HepG2 (cell line): ENCODE data around the gene TCF25. TPM values are rescaled to one million over a fixed set of nuclear protein-coding genes. Genes with fewer than 3 reads are reported as not detected.

Source experiments
- BHLHE40 ChIP-seq: IDR thresholded peaks from 2 replicates; pipeline ENCODE4 v1.6.1; 2011; ENCODE audit warnings: low read length, improper control_type of control experiment
- CCDC6 ChIP-seq: sonication (generic); formaldehyde crosslinking; IDR thresholded peaks from 2 replicates; pipeline ENCODE4 v1.8.1; 2022; ENCODE audit warnings: mild to moderate bottlenecking, missing genetic modification reagents, moderate library complexity
- GATAD2A ChIP-seq: IDR thresholded peaks from 2 replicates; pipeline ENCODE4 v1.6.1; 2016
- HDAC1 ChIP-seq: sonication (generic); formaldehyde crosslinking; IDR thresholded peaks from 2 replicates; pipeline ENCODE4 v1.5.1; 2020; ENCODE audit warnings: mild to moderate bottlenecking, missing genetic modification reagents
- IKZF1 ChIP-seq: fragments of 450-650 bp; IDR thresholded peaks from 2 replicates; pipeline ENCODE4 v1.7.1; 2016
- MAZ ChIP-seq, 2 experiments: sonication (generic) in 1 of 2; formaldehyde crosslinking in 1 of 2; IDR thresholded peaks; 2 replicates each; pipeline versions ENCODE4 v1.5.0 to v1.6.1; 2012 to 2020; ENCODE audit warnings: low read depth in 2 of 2, mild to moderate bottlenecking in 2 of 2, borderline replicate concordance in 1 of 2, improper control_type of control experiment in 1 of 2, low read length in 1 of 2, missing genetic modification reagents in 1 of 2, moderate library complexity in 1 of 2
- NKX3-1 ChIP-seq: sonication (generic); formaldehyde crosslinking; IDR thresholded peaks from 2 replicates; pipeline ENCODE4 v1.5.0; 2020; ENCODE audit warnings: missing genetic modification reagents
- PHF21A ChIP-seq: sonication (generic); formaldehyde crosslinking; IDR thresholded peaks from 2 replicates; pipeline ENCODE4 v1.5.0; 2020; ENCODE audit warnings: mild to moderate bottlenecking, missing genetic modification reagents
- PLRG1 ChIP-seq: fragments of 450-650 bp; conservative IDR thresholded peaks from 2 replicates; pipeline ENCODE4 v1.6.1; 2016
- POLR2AphosphoS2 ChIP-seq: IDR thresholded peaks from 2 replicates; pipeline ENCODE4 v1.6.1; 2011; ENCODE audit warnings: low read depth, low read length, improper control_type of control experiment
- PRMT3 ChIP-seq: sonication (generic); formaldehyde crosslinking; IDR thresholded peaks from 2 replicates; pipeline ENCODE4 v1.8.1; 2022; ENCODE audit warnings: low read depth, mild to moderate bottlenecking, moderate library complexity, missing genetic modification reagents, borderline replicate concordance
- RBM22 ChIP-seq: fragments of 200-400 bp; formaldehyde crosslinking; optimal IDR thresholded peaks from 2 replicates; pipeline ENCODE3; 2017; ENCODE audit warnings: mild to moderate bottlenecking, low read length, moderate library complexity
- SAFB2 ChIP-seq: sonication (generic); formaldehyde crosslinking; IDR thresholded peaks from 2 replicates; pipeline ENCODE4 v1.5.1; 2020; ENCODE audit warnings: missing genetic modification reagents, low read depth, mild to moderate bottlenecking, borderline replicate concordance
- SNAPC2 ChIP-seq: sonication (generic); formaldehyde crosslinking; IDR thresholded peaks from 2 replicates; pipeline ENCODE4 v1.8.1; 2022; ENCODE audit warnings: mild to moderate bottlenecking, missing genetic modification reagents
- SOX13 ChIP-seq, 3 experiments: fragments of 450-650 bp in 1 of 3; sonication (generic) in 1 of 3; formaldehyde crosslinking in 1 of 3; IDR thresholded peaks in 2 of 3; conservative IDR thresholded peaks in 1 of 3; 2 replicates each; pipeline versions ENCODE4 v1.5.0 to v1.6.1; 2016 to 2020; ENCODE audit warnings: antibody characterized with exemption in 1 of 3, mild to moderate bottlenecking in 1 of 3, missing compliant biosample characterization in 1 of 3, missing genetic modification reagents in 1 of 3, moderate library complexity in 1 of 3
- YY1 ChIP-seq: IDR thresholded peaks from 2 replicates; pipeline ENCODE4 v1.6.1; 2011; ENCODE audit warnings: low read length, low read depth, moderate library complexity, mild to moderate bottlenecking; ENCODE audit not compliant: insufficient read depth, insufficient replicate concordance
- ZFP1 ChIP-seq: IDR thresholded peaks from 2 replicates; pipeline ENCODE4 v1.6.1; 2016
- ZNF143 ChIP-seq: sonication (generic); formaldehyde crosslinking; IDR thresholded peaks from 2 replicates; pipeline ENCODE4 v1.4.0; 2020; ENCODE audit warnings: missing genetic modification reagents
- ZNF567 ChIP-seq: sonication (generic); formaldehyde crosslinking; IDR thresholded peaks from 2 replicates; pipeline ENCODE4 v1.8.1; 2023; ENCODE audit warnings: mild to moderate bottlenecking, missing genetic modification reagents, borderline replicate concordance
- ZNF570 ChIP-seq: sonication (generic); formaldehyde crosslinking; IDR thresholded peaks from 2 replicates; pipeline ENCODE4 v1.4.0; 2020; ENCODE audit warnings: mild to moderate bottlenecking, missing genetic modification reagents, borderline replicate concordance
- ZNF749 ChIP-seq: sonication (generic); formaldehyde crosslinking; IDR thresholded peaks from 2 replicates; pipeline ENCODE4 v1.8.0; 2022; ENCODE audit warnings: mild to moderate bottlenecking, missing genetic modification reagents, moderate library complexity, borderline replicate concordance
- ZSCAN31 ChIP-seq: sonication (generic); formaldehyde crosslinking; IDR thresholded peaks from 2 replicates; pipeline ENCODE4 v1.5.0; 2020; ENCODE audit warnings: low read depth, mild to moderate bottlenecking, missing genetic modification reagents
- polyA plus RNA-seq, 8 experiments: library from polyadenylated mRNA; depleted of rRNA in 3 of 8; stranded (reverse) in 7 of 8; unstranded in 1 of 8; fragments of >200 nt; fragmentation: Illumina TruSeq in 4 of 8; extraction: Trizol in 4 of 8; gene quantifications; 2 replicates each; pipeline versions ENCODE4 v1.2.1 to v1.2.3, GENCODE V29; 2011 to 2016; ENCODE audit warnings: low read depth in 4 of 8, missing spikeins in 1 of 8, mixed read lengths in 1 of 8; ENCODE audit not compliant: insufficient read depth in 1 of 8
- total RNA-seq, 5 experiments: library from RNA; depleted of rRNA; stranded (reverse); fragments of >200 nt; fragmentation: Illumina TruSeq; extraction: Trizol; gene quantifications; 2 replicates each; pipeline ENCODE4 v1.2.3, GENCODE V29; 2016; ENCODE audit warnings: low read depth in 1 of 5
- TF ChIP-seq, protein P1 (sequence below), 2 experiments: sonication (generic) in 1 of 2; formaldehyde crosslinking in 1 of 2; IDR thresholded peaks; 2 replicates each; pipeline versions ENCODE4 v1.4.0 to v1.6.1; 2018 to 2020; ENCODE audit warnings: missing genetic modification reagents in 2 of 2, borderline replicate concordance in 1 of 2, low read depth in 1 of 2, mild to moderate bottlenecking in 1 of 2, missing biosample characterization in 1 of 2
- TF ChIP-seq, protein P2 (sequence below): sonication (generic); formaldehyde crosslinking; IDR thresholded peaks from 2 replicates; pipeline ENCODE4 v1.5.1; 2020; ENCODE audit warnings: mild to moderate bottlenecking, moderate library complexity, missing genetic modification reagents
- TF ChIP-seq, protein P3 (sequence below): sonication (generic); formaldehyde crosslinking; IDR thresholded peaks from 2 replicates; pipeline ENCODE4 v1.5.0; 2020; ENCODE audit warnings: missing genetic modification reagents

The TCF25 gene
- total and polyA plus RNA-seq, 2 of the 13 experiments (the other 11 are each of a cell fraction or from before 2014, with no cell fraction given) = 138 to 206 TPM

GRCh38 chr16:89922884-89923639, 49.7 kb downstream of the TCF25 start, which contains the start of gene TUBB3 (continued):
- TF ChIP-seq PRMT3 (0 out of 2 replicates have a peak, but pooled peaks have one; percentile 63), SOX13 (IDR thresholded peaks at IDR 0.05) (no peak), SOX13 (CRISPR knock-in tag; conservative IDR thresholded peaks at IDR 0.05 in 1 of 2, IDR thresholded peaks at IDR 0.05 in 1 of 2) (peak in 1 of 2 experiments; percentile 65; a peak in 1 of 4 replicates), ZSCAN31 (peak; percentile 82), ZFP1 (0 out of 2 replicates have a peak, but pooled peaks have one; percentile 2), BHLHE40 (peak; percentile 28), POLR2AphosphoS2 (peak; percentile 15; the same call in 1 of the 2 replicates), HDAC1 (peak; percentile 75), GATAD2A (peak; percentile 42), SAFB2 (CRISPR knock-in tag) (peak; percentile 16; the same call in 1 of the 2 replicates), IKZF1 (no peak), ZNF570 (CRISPR knock-in tag) (no peak), PLRG1 (no peak), MAZ (IDR thresholded peaks at IDR 0.05; ENCODE audit: borderline replicate concordance, low read depth, low read length) (peak; percentile 94), MAZ (CRISPR knock-in tag; IDR thresholded peaks at IDR 0.05; ENCODE audit: low read depth) (peak; percentile 94), YY1 (peak; percentile 69), ZNF143 (CRISPR knock-in tag) (no peak), ZNF749 (CRISPR knock-in tag) (peak; percentile 84; the same call in 1 of the 2 replicates), SNAPC2 (no peak), CCDC6 (CRISPR knock-in tag) (peak; percentile 83), RBM22 (no peak), ZNF567 (no peak), NKX3-1 (CRISPR knock-in tag) (no peak), PHF21A (CRISPR knock-in tag) (peak; percentile 55)
- TF ChIP-seq, protein P1, sequence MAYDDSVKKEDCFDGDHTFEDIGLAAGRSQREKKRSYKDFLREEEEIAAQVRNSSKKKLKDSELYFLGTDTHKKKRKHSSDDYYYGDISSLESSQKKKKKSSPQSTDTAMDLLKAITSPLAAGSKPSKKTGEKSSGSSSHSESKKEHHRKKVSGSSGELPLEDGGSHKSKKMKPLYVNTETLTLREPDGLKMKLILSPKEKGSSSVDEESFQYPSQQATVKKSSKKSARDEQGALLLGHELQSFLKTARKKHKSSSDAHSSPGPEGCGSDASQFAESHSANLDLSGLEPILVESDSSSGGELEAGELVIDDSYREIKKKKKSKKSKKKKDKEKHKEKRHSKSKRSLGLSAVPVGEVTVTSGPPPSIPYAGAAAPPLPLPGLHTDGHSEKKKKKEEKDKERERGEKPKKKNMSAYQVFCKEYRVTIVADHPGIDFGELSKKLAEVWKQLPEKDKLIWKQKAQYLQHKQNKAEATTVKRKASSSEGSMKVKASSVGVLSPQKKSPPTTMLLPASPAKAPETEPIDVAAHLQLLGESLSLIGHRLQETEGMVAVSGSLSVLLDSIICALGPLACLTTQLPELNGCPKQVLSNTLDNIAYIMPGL (CRISPR knock-in tag; IDR thresholded peaks at IDR 0.05; ENCODE audit: borderline replicate concordance in 1 of 2, low read depth in 1 of 2) = no peak; a peak in 2 of 4 replicates
- TF ChIP-seq, protein P2, sequence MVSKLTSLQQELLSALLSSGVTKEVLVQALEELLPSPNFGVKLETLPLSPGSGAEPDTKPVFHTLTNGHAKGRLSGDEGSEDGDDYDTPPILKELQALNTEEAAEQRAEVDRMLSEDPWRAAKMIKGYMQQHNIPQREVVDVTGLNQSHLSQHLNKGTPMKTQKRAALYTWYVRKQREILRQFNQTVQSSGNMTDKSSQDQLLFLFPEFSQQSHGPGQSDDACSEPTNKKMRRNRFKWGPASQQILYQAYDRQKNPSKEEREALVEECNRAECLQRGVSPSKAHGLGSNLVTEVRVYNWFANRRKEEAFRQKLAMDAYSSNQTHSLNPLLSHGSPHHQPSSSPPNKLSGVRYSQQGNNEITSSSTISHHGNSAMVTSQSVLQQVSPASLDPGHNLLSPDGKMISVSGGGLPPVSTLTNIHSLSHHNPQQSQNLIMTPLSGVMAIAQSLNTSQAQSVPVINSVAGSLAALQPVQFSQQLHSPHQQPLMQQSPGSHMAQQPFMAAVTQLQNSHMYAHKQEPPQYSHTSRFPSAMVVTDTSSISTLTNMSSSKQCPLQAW = 0 out of 2 replicates have a peak, but pooled peaks have one; percentile 29
- TF ChIP-seq, protein P3, sequence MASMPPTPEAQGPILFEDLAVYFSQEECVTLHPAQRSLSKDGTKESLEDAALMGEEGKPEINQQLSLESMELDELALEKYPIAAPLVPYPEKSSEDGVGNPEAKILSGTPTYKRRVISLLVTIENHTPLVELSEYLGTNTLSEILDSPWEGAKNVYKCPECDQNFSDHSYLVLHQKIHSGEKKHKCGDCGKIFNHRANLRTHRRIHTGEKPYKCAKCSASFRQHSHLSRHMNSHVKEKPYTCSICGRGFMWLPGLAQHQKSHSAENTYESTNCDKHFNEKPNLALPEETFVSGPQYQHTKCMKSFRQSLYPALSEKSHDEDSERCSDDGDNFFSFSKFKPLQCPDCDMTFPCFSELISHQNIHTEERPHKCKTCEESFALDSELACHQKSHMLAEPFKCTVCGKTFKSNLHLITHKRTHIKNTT (CRISPR knock-in tag) = 0 out of 2 replicates have a peak, but pooled peaks have one; percentile 34
